Activated CD4-positive, alpha-beta T cell treated with anti-CD3 and anti-CD28 coated beads, Interleukin-2, amount 50 U/mL, for 16 hours (primary cell): ENCODE measurements around the gene PGM5.
"Not testable (repeated sequence)": the region's sequence is repeated elsewhere in the genome, so short reads cannot be mapped to it uniquely, and the experiment has no call there.

Source experiments
- DNase-seq: peaks from one replicate; pipeline ENCODE4 v3.0.0-alpha.2; 2020

The PGM5 gene

GRCh38 chr9:68356380-68357118 lies at the start of gene PGM5:
Gene PGM5, plus strand, starts transcription at chr9:68356611. Its CDS starts 517 bp downstream, at chr9:68357128.
- DNase-seq: not testable (repeated sequence)

GRCh38 chr9:68307127-68307526 lies 49.3 kb upstream of the PGM5 start:
- not testable (repeated sequence) for DNase-seq

- DNase-seq: not testable (repeated sequence)
Measured at GRCh38 chr9:68307654-68308053, 48.8 kb upstream of the PGM5 start.

DNA sequence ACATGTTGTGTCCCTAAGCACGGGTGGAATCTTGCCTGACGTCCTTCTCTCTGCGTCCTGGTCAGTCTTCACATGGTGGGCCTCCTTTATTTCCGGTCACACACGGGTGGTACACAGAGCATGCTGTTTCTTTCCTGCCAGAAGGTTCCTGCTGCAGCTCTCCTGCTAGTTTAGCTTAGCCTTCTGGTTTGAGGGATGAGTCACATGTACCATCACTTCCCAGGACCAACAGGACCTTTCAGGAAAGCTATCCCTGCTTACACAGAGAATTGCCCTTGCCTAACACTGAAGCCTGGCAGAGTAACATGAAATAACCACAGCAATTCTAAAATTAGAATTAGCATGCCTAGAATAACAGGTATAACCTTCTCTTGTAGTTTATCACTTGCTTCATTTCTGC lies 45.2 kb upstream of the PGM5 start:
- not testable (repeated sequence) for DNase-seq

DNA sequence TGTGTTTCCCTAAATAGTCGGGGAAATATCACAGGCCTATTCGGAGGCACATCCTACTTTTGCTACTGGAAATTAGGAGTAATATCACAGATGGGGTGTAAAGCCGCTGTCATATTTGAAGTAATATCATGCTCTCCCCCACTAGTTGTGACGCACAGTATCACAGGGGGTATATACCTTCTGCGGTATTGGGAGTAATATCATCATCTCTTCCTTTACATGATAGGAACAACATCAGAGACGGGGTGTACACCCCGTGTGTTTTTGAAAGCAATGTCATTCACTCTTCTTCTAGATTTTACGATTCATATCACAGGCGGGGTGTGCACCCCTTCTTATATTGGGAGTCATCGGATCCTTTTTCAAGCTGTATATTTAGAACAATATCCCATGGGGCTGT lies 38.2 kb upstream of the PGM5 start:
- DNase-seq: not testable (repeated sequence)

DNA sequence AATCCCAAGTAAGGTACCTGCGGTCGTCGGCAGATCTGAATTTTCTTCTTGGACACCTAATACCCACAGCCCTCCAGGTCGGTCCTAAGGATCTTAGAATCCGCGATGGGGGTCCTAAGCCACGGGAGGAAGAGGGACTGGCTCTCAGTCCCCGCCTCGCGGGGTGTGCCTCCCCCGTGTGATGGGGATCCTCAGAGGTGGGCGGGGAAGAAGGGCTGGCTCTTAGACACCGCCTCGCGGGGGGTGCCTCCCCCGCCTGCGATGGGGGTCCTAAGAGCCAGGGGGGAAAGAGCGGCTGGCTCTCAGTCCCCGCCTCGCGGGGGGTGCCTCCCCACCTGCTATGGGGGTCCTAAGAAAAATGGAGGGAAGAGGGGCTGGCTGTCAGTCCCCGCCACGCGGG lies 32.7 kb upstream of the PGM5 start:
- not testable (repeated sequence) for DNase-seq

- DNase-seq: not testable (repeated sequence)
Measured at GRCh38 chr9:68324518-68324917, 31.9 kb upstream of the PGM5 start.

DNA sequence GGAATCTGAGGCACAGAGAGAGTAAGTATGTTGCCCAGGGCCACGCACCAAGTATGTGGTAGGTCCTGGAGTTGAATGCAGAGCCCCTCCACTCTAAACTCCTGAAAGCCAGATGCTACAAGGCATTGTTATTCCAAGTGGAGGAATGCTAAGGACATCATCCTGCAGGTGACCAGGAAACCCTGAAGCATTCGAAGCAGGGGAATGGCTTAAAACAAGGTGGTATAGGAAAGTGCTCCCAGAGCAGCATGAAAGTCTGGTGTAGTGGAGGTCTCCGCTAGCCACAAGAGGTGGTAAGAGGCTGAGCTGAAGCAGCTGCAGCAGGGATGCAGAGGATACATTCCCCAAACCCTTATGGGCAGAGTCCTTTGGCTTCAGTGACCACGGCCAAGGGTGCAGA lies 27.3 kb upstream of the PGM5 start:
- not testable (repeated sequence) for DNase-seq

- DNase-seq: not testable (repeated sequence)
Measured at GRCh38 chr9:68330531-68331173, 25.8 kb upstream of the PGM5 start.

GRCh38 chr9:68332122-68332521 lies 24.3 kb upstream of the PGM5 start:
- not testable (repeated sequence) for DNase-seq

GRCh38 chr9:68335935-68336334 lies 20.5 kb upstream of the PGM5 start:
- DNase-seq: not testable (repeated sequence)

GRCh38 chr9:68336639-68337339 lies 19.6 kb upstream of the PGM5 start:
- DNase-seq: not testable (repeated sequence)

GRCh38 chr9:68338000-68338399 lies 18.4 kb upstream of the PGM5 start:
- DNase-seq: not testable (repeated sequence)

DNA sequence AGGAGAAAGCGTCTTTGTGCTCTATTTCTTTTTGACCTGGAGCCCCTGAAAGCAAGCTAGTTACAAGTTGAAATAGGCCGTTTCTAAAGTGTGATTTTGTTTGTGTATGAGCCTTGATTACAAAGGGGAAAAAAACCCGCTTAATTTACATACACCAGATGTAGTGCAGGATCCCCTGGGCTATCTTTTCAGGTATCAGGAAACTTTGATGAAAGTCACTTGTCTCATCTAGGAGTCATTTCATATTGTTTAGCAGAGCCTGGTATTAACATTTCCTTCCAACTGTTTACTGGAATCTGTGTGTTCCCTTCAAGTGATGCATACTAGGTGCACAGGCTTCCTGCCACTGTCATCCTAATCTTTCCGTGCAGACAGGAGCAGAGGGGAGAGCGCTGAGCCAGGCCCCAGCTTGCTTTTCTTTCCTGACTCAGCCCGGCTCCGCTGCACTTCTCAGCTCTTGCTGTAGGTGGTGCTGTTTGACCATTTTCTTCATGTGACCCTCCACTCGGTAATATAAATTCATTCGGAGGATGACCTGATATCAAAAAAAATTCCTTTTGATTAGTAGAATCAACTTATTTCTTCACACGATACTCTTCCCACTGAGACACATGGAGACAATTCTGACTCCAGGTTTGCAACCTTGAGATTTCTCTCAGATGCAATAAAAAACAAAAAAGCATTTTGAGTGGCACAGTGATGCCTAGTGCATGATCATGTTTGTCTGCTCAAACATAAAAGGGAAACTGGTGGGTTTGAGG lies 14.0 kb upstream of the PGM5 start:
- not testable (repeated sequence) for DNase-seq

- DNase-seq: not testable (repeated sequence)
Measured at GRCh38 chr9:68343242-68343641, 13.2 kb upstream of the PGM5 start.

DNA sequence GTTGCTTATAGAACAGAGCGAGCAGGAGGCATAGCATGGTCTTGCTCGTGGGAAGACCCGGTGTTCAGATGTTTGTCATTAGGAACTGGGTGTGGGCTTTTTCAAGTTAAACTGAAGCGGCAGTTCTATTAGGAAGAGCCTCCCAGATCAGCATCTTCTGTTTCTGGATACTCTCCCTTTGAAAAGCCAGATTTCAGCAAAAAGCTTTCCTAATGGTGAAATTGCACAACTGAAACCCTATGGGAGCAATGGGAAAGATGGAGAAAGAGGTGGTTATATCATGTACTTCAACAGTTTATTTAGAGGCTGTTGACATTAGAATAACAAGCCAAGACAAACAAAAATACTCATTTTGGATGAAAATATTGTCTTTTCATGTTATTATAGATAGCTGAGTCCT lies 12.4 kb upstream of the PGM5 start:
- DNase-seq: not testable (repeated sequence)

- not testable (repeated sequence) for DNase-seq
Measured at GRCh38 chr9:68351689-68352088, 4.7 kb upstream of the PGM5 start.

DNA sequence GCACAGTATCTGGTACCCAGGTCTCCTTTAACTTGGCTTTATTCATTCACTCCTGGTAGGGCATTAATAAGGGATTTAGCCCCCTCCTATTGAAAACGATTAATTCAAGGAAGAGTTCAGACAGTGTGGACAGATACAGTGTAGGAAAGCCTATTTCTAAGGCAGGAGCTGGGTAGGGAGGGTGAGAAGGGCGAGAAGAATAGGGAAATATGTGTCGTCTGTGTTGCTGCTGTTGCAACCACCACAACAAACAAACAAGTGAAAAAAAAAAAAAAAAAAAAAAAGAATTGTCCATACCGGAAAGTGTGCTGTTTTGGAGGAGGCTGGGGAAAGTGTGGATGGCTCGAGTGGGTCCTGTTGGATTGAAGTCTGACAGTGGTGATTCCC lies 425 bp upstream of the PGM5 start:
- not testable (repeated sequence) for DNase-seq

DNA sequence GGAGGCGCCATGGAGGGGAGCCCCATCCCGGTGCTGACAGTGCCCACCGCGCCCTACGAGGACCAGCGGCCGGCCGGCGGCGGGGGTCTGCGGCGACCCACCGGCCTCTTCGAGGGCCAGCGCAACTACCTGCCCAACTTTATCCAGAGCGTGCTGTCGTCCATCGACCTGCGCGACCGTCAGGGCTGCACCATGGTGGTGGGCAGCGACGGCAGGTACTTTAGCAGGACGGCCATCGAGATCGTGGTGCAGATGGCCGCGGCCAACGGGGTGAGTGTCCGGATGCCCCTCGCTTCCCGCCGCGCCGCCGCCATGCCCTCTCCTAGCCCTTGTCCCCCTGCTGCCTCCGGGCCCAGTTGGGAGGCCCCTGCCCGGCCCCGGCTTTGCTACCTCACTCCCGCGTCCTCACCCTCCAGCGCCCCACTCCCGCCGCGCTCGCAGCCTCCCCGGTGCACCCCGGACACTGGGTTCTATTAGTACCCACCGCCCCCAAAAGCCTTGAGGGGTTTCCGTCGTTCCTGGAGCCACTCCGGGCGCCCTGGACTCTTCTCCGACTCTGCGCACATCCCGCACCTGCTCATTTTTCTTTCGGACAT lies 806 bp downstream of the PGM5 start:
- not testable (repeated sequence) for DNase-seq

GRCh38 chr9:68366933-68367547 lies 10.6 kb downstream of the PGM5 start:
- DNase-seq: peak; percentile 10

GRCh38 chr9:68375789-68376188 lies 19.4 kb downstream of the PGM5 start:
- not testable (repeated sequence) for DNase-seq

DNA sequence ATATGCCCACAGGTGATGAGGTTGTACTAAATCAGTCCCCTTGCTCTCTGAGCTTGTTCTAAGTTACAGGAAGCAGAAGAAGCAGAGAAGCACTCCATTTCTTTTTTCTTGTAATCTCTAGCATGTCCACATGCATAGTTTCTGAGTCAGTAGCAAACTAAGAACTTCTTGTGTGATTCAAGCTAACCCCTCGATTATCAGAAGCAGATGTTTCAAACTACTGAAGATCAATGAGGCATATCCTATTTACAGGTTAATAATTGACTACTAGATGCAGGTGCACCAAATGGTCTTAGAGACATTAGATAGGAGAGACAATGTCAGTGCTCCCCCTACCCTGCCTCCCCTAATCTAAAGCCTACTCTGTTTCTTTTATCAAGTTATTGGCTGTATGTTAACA lies 21.3 kb downstream of the PGM5 start:
- DNase-seq: not testable (repeated sequence)
